K562 (cell line): ENCODE results near the gene MLLT1. TPM values are rescaled to one million over a fixed set of nuclear protein-coding genes. Genes with fewer than 3 reads are reported as not detected.

Experiments used
- ELF4 ChIP-seq: fragments of 450-650 bp; formaldehyde crosslinking; IDR thresholded peaks from 2 replicates; pipeline ENCODE4 v1.4.0; 2022; ENCODE audit warnings: missing genetic modification characterization
- TFAP4 ChIP-seq: sonication (generic); formaldehyde crosslinking; IDR thresholded peaks from 2 replicates; pipeline ENCODE4 v1.8.0; 2022; ENCODE audit warnings: missing genetic modification reagents, mild to moderate bottlenecking, moderate library complexity, borderline replicate concordance
- polyA plus RNA-seq, 8 experiments: library from polyadenylated mRNA; depleted of rRNA in 4 of 8; stranded (reverse) in 5 of 8; unstranded in 3 of 8; fragments of >200 nt; fragmentation: Nextera tagmentation in 2 of 8; fragmentation: Illumina TruSeq in 1 of 8; extraction: Ambion mirVana in 2 of 8; extraction: Trizol in 1 of 8; gene quantifications; 2 replicates each; pipeline versions ENCODE4 v1.2.1 to v1.2.3, GENCODE V29; 2011 to 2014; ENCODE audit warnings: inconsistent platforms in 1 of 8, missing spikeins in 1 of 8
- small RNA-seq: library from RNA; depleted of rRNA; stranded (forward); fragments of <200 nt; gene quantifications from one replicate; pipeline ENCODE3, GENCODE V24; 2014
- total RNA-seq, 7 experiments: library from RNA; depleted of rRNA in 6 of 7; stranded (reverse); fragments of >200 nt in 6 of 7; fragmentation: Illumina TruSeq in 2 of 7; extraction: Trizol in 2 of 7; gene quantifications; 2 replicates each; pipeline versions ENCODE4 v1.2.1 to v1.2.3, GENCODE V29; 2011 to 2021; ENCODE audit warnings: low replicate concordance in 1 of 7

The MLLT1 gene
- total and polyA plus RNA-seq, 9 of the 15 experiments (the other 6 are each of a cell fraction or from before 2014, with no cell fraction given): 0.23 to 63.5 (median 15.4) TPM

GRCh38 chr19:6161271-6161850, 118.4 kb downstream of the MLLT1 start (continued):
- no peak for TF ChIP-seq TFAP4 (CRISPR knock-in tag)
- 0 out of 2 replicates have a peak, but pooled peaks have one; percentile 20 for TF ChIP-seq ELF4 (CRISPR knock-in tag)

Small RNA genes lying within 50 kb of the gene (small RNA-seq; reads per million reads assigned to genes)
- not detected for gene AC011471.1

Other genes with a start within 250 kb of the MLLT1 start
Only the 7 nearest of the 13 such genes appear.
- gene ACSBG2, start 144.3 kb downstream of the MLLT1 start, total RNA-seq (2014; rRNA removed): not detected in 2 replicates
- gene ACSBG2, start 144.3 kb downstream of the MLLT1 start, total RNA-seq (2014; rRNA removed; fragmentation: Illumina TruSeq; extraction: Trizol): 0.07 TPM in 1 of 2 replicates, not detected in the other
- 0.11 TPM in 1 of 2 replicates, not detected in the other for gene ACSBG2, start 144.3 kb downstream of the MLLT1 start, total RNA-seq (2015; rRNA removed; fragmentation: Illumina TruSeq; extraction: Trizol)
- gene ACSBG2, start 144.3 kb downstream of the MLLT1 start, total RNA-seq (2021): 0.11 TPM in 1 of 2 replicates, not detected in the other
- gene ACSBG2, start 144.3 kb downstream of the MLLT1 start, polyA plus RNA-seq (2011; rRNA removed): not detected in 2 replicates
- not detected in 2 replicates for gene ACSBG2, start 144.3 kb downstream of the MLLT1 start, polyA plus RNA-seq (2014; fragmentation: Illumina TruSeq; extraction: Trizol)
- gene ACSBG2, start 144.3 kb downstream of the MLLT1 start, polyA plus RNA-seq (2014; fragmentation: Nextera tagmentation; extraction: Ambion mirVana): under 1 TPM in 1 of 2 experiments, not detected in 1; 0.11 TPM
- gene ACSBG2, start 144.3 kb downstream of the MLLT1 start, polyA plus RNA-seq (2014; rRNA removed): 0.08 TPM in 1 of 2 replicates, not detected in the other
- not detected in 2 replicates for gene ACER1, start 53.6 kb upstream of the MLLT1 start, total RNA-seq (2014; rRNA removed)
- gene ACER1, start 53.6 kb upstream of the MLLT1 start, total RNA-seq (2014; rRNA removed; fragmentation: Illumina TruSeq; extraction: Trizol): not detected in 2 replicates
- not detected in 2 replicates for gene ACER1, start 53.6 kb upstream of the MLLT1 start, total RNA-seq (2015; rRNA removed; fragmentation: Illumina TruSeq; extraction: Trizol)
- not detected in 2 replicates for gene ACER1, start 53.6 kb upstream of the MLLT1 start, total RNA-seq (2021)
- not detected in 2 replicates for gene ACER1, start 53.6 kb upstream of the MLLT1 start, polyA plus RNA-seq (2011; rRNA removed)
- gene ACER1, start 53.6 kb upstream of the MLLT1 start, polyA plus RNA-seq (2014; fragmentation: Illumina TruSeq; extraction: Trizol): not detected in 2 replicates
- gene ACER1, start 53.6 kb upstream of the MLLT1 start, polyA plus RNA-seq (2014; fragmentation: Nextera tagmentation; extraction: Ambion mirVana): not detected
- not detected in 2 replicates for gene ACER1, start 53.6 kb upstream of the MLLT1 start, polyA plus RNA-seq (2014; rRNA removed)
- gene CLPP, start 81.6 kb upstream of the MLLT1 start, total RNA-seq (2014; rRNA removed): 111 and 168 TPM in 2 replicates
- gene CLPP, start 81.6 kb upstream of the MLLT1 start, total RNA-seq (2014; rRNA removed; fragmentation: Illumina TruSeq; extraction: Trizol): 20.7 and 32.6 TPM in 2 replicates
- 59.5 and 60.7 TPM in 2 replicates for gene CLPP, start 81.6 kb upstream of the MLLT1 start, total RNA-seq (2015; rRNA removed; fragmentation: Illumina TruSeq; extraction: Trizol)
- gene CLPP, start 81.6 kb upstream of the MLLT1 start, total RNA-seq (2021): 127 and 137 TPM in 2 replicates
- 56.3 and 71.6 TPM in 2 replicates for gene CLPP, start 81.6 kb upstream of the MLLT1 start, polyA plus RNA-seq (2011; rRNA removed)
- 42.2 and 109 TPM in 2 replicates for gene CLPP, start 81.6 kb upstream of the MLLT1 start, polyA plus RNA-seq (2014; fragmentation: Illumina TruSeq; extraction: Trizol)
- 1 to 10 TPM; 2.4 to 4.5 TPM for gene CLPP, start 81.6 kb upstream of the MLLT1 start, polyA plus RNA-seq (2014; fragmentation: Nextera tagmentation; extraction: Ambion mirVana)
- 109 and 124 TPM in 2 replicates for gene CLPP, start 81.6 kb upstream of the MLLT1 start, polyA plus RNA-seq (2014; rRNA removed)
- 65.7 and 88.6 TPM in 2 replicates for gene ALKBH7, start 92.8 kb upstream of the MLLT1 start, total RNA-seq (2014; rRNA removed)
- 2.3 and 4.4 TPM in 2 replicates for gene ALKBH7, start 92.8 kb upstream of the MLLT1 start, total RNA-seq (2014; rRNA removed; fragmentation: Illumina TruSeq; extraction: Trizol)
- gene ALKBH7, start 92.8 kb upstream of the MLLT1 start, total RNA-seq (2015; rRNA removed; fragmentation: Illumina TruSeq; extraction: Trizol): 24.6 and 29.8 TPM in 2 replicates
- gene ALKBH7, start 92.8 kb upstream of the MLLT1 start, total RNA-seq (2021): 94.8 and 110 TPM in 2 replicates
- 17.6 and 35.4 TPM in 2 replicates for gene ALKBH7, start 92.8 kb upstream of the MLLT1 start, polyA plus RNA-seq (2011; rRNA removed)
- 9.5 and 24.2 TPM in 2 replicates for gene ALKBH7, start 92.8 kb upstream of the MLLT1 start, polyA plus RNA-seq (2014; fragmentation: Illumina TruSeq; extraction: Trizol)
- gene ALKBH7, start 92.8 kb upstream of the MLLT1 start, polyA plus RNA-seq (2014; fragmentation: Nextera tagmentation; extraction: Ambion mirVana): 1 to 10 TPM in 1 of 2 experiments, under 1 TPM in 1; 0.69 to 2.8 TPM
- 67.6 and 68.8 TPM in 2 replicates for gene ALKBH7, start 92.8 kb upstream of the MLLT1 start, polyA plus RNA-seq (2014; rRNA removed)
- gene PSPN, start 96.0 kb upstream of the MLLT1 start, total RNA-seq (2014; rRNA removed): 0.78 and 0.82 TPM in 2 replicates
- 0.45 and 0.58 TPM in 2 replicates for gene PSPN, start 96.0 kb upstream of the MLLT1 start, total RNA-seq (2014; rRNA removed; fragmentation: Illumina TruSeq; extraction: Trizol)
- gene PSPN, start 96.0 kb upstream of the MLLT1 start, total RNA-seq (2015; rRNA removed; fragmentation: Illumina TruSeq; extraction: Trizol): 0.83 and 0.87 TPM in 2 replicates
- 1.1 TPM in 2 replicates for gene PSPN, start 96.0 kb upstream of the MLLT1 start, total RNA-seq (2021)
- 0.25 and 0.32 TPM in 2 replicates for gene PSPN, start 96.0 kb upstream of the MLLT1 start, polyA plus RNA-seq (2011; rRNA removed)
- 0.55 and 0.58 TPM in 2 replicates for gene PSPN, start 96.0 kb upstream of the MLLT1 start, polyA plus RNA-seq (2014; fragmentation: Illumina TruSeq; extraction: Trizol)
- under 1 TPM; 0.21 to 0.29 TPM for gene PSPN, start 96.0 kb upstream of the MLLT1 start, polyA plus RNA-seq (2014; fragmentation: Nextera tagmentation; extraction: Ambion mirVana)
- gene PSPN, start 96.0 kb upstream of the MLLT1 start, polyA plus RNA-seq (2014; rRNA removed): 0.28 and 0.40 TPM in 2 replicates
- gene GTF2F1, start 113.2 kb upstream of the MLLT1 start, total RNA-seq (2014; rRNA removed): 75.4 and 81.6 TPM in 2 replicates
- gene GTF2F1, start 113.2 kb upstream of the MLLT1 start, total RNA-seq (2014; rRNA removed; fragmentation: Illumina TruSeq; extraction: Trizol): 30.3 TPM in 2 replicates
- 73.5 and 79.1 TPM in 2 replicates for gene GTF2F1, start 113.2 kb upstream of the MLLT1 start, total RNA-seq (2015; rRNA removed; fragmentation: Illumina TruSeq; extraction: Trizol)
- 58.9 and 71.7 TPM in 2 replicates for gene GTF2F1, start 113.2 kb upstream of the MLLT1 start, total RNA-seq (2021)
- gene GTF2F1, start 113.2 kb upstream of the MLLT1 start, polyA plus RNA-seq (2011; rRNA removed): 34.9 and 47.9 TPM in 2 replicates
- 68.4 and 85.9 TPM in 2 replicates for gene GTF2F1, start 113.2 kb upstream of the MLLT1 start, polyA plus RNA-seq (2014; fragmentation: Illumina TruSeq; extraction: Trizol)
- 1 to 10 TPM; 4.7 to 6.3 TPM for gene GTF2F1, start 113.2 kb upstream of the MLLT1 start, polyA plus RNA-seq (2014; fragmentation: Nextera tagmentation; extraction: Ambion mirVana)
- gene GTF2F1, start 113.2 kb upstream of the MLLT1 start, polyA plus RNA-seq (2014; rRNA removed): 66.0 and 68.7 TPM in 2 replicates
- 183 and 227 TPM in 2 replicates for gene KHSRP, start 144.8 kb upstream of the MLLT1 start, total RNA-seq (2014; rRNA removed)
- 94.5 and 97.2 TPM in 2 replicates for gene KHSRP, start 144.8 kb upstream of the MLLT1 start, total RNA-seq (2014; rRNA removed; fragmentation: Illumina TruSeq; extraction: Trizol)
- 139 and 150 TPM in 2 replicates for gene KHSRP, start 144.8 kb upstream of the MLLT1 start, total RNA-seq (2015; rRNA removed; fragmentation: Illumina TruSeq; extraction: Trizol)
- gene KHSRP, start 144.8 kb upstream of the MLLT1 start, total RNA-seq (2021): 519 and 564 TPM in 2 replicates
- gene KHSRP, start 144.8 kb upstream of the MLLT1 start, polyA plus RNA-seq (2011; rRNA removed): 93.1 and 118 TPM in 2 replicates
- 215 and 288 TPM in 2 replicates for gene KHSRP, start 144.8 kb upstream of the MLLT1 start, polyA plus RNA-seq (2014; fragmentation: Illumina TruSeq; extraction: Trizol)
- gene KHSRP, start 144.8 kb upstream of the MLLT1 start, polyA plus RNA-seq (2014; fragmentation: Nextera tagmentation; extraction: Ambion mirVana): 1 to 10 TPM; 4.2 to 5.7 TPM
- gene KHSRP, start 144.8 kb upstream of the MLLT1 start, polyA plus RNA-seq (2014; rRNA removed): 313 and 329 TPM in 2 replicates